Brain microvascular endothelial cell (primary cell): ENCODE results near the gene GHRH.

ENCODE experiments used
- DNase-seq: peaks from one replicate; pipeline ENCODE4 v3.0.0-alpha.2; 2020
- H3K27ac ChIP-seq: fragments of 250-450 bp; sonication (Bioruptor Pico); 2 replicates; pipeline ENCODE4 v1.5.1; 2020; ENCODE audit warnings: mild to moderate bottlenecking, moderate library complexity
- H3K27me3 ChIP-seq: fragments of 250-450 bp; sonication (Bioruptor Pico); replicated peaks from 2 replicates; pipeline ENCODE4 v1.5.1; 2020; ENCODE audit warnings: mild to moderate bottlenecking
- H3K36me3 ChIP-seq: fragments of 250-450 bp; sonication (Bioruptor Pico); replicated peaks from 2 replicates; pipeline ENCODE4 v1.5.1; 2020; ENCODE audit warnings: mild to moderate bottlenecking
- H3K4me3 ChIP-seq: 2 replicates; pipeline ENCODE4 v1.5.1; 2011; ENCODE audit warnings: low read depth, mild to moderate bottlenecking, control low read depth, low read length, moderate library complexity
- in situ Hi-C: cut with HindIII; loops from 2 replicates; pipeline ENCODE4 v1.10.0; 2017; ENCODE audit warnings: low sequenced_read_pairs, low pct_ligation_motif_present
- TF ChIP-seq, protein P1 (sequence below): IDR thresholded peaks from 2 replicates; pipeline ENCODE4 v1.5.1; 2011; ENCODE audit warnings: low read depth, mild to moderate bottlenecking, moderate library complexity, low read length, control low read depth, inconsistent platforms; ENCODE audit errors: missing control alignments

The GHRH gene

DNA sequence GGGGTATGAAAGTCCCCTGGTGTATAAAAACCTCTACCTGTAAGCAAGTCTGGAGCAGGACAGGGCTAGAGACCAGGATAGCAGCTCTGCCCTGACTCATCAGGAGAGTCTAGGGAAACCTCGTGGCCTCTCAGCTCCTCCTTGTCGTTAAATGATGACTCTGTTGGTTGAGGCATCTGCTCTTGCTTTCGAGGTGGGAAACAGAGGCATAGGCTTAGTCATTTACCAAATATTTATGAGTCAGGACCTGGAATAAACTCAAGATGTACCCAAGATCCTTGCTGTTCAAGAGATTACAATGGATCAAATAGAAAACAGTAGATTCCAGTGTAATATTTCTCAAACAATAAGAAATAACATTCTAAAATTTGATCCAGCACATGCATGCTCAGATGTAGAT, 33.4 kb upstream of the GHRH start:
- Histone ChIP-seq H3K36me3 (peaks cover 10% of the 10 kb centered on the region), H3K4me3 (no peak overlapping the region), H3K27me3 (no peaks in the 10 kb centered on the region), H3K27ac (peak overlapping the region; percentile 91)
- TF ChIP-seq, protein P1, sequence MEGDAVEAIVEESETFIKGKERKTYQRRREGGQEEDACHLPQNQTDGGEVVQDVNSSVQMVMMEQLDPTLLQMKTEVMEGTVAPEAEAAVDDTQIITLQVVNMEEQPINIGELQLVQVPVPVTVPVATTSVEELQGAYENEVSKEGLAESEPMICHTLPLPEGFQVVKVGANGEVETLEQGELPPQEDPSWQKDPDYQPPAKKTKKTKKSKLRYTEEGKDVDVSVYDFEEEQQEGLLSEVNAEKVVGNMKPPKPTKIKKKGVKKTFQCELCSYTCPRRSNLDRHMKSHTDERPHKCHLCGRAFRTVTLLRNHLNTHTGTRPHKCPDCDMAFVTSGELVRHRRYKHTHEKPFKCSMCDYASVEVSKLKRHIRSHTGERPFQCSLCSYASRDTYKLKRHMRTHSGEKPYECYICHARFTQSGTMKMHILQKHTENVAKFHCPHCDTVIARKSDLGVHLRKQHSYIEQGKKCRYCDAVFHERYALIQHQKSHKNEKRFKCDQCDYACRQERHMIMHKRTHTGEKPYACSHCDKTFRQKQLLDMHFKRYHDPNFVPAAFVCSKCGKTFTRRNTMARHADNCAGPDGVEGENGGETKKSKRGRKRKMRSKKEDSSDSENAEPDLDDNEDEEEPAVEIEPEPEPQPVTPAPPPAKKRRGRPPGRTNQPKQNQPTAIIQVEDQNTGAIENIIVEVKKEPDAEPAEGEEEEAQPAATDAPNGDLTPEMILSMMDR, result no peak
- DNase-seq, result peak; percentile 98
- in situ Hi-C loops, result no loop called here

DNA sequence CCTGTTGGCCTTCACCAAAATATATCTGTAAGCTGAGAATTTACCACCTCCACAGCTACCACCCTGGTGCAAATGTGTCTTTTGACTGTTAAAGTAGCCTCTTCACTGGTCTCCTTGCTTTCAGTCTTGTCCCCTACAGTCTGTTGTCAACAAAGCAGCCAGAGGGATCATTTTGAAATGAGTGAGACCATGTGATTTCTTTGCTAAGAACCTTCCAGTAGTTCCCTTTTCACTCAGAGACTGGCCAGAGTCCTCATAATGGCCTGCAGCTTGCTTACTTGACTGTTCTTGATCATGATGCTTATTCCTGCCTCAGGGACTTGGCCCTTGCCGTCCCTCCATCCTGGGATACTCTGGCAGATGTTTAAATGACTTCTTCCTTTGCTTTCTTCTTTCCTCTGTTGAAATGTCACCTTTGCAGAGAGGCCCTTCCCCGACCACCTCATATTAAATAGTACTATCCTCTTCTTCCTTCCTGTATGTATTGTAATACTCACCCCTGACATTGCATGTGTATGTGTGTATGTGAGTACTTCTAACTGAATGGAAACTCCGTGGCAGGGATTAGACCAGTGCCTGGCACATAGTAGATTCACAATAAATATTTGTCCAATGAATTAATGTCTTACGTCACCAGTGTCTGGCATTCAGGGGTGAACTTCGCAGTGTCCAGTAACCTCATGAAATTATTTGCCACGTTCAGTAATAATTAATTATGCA, 32.8 kb upstream of the GHRH start:
- H3K27ac ChIP-seq, result peak overlapping the region; percentile 91
- no peaks in the 10 kb centered on the region for H3K27me3 ChIP-seq
- in situ Hi-C loops, result no loop called here
- peak; percentile 73 for DNase-seq
- H3K4me3 ChIP-seq, result no peak overlapping the region
- peaks cover 10% of the 10 kb centered on the region for H3K36me3 ChIP-seq
- TF ChIP-seq, protein P1, result no peak

DNA sequence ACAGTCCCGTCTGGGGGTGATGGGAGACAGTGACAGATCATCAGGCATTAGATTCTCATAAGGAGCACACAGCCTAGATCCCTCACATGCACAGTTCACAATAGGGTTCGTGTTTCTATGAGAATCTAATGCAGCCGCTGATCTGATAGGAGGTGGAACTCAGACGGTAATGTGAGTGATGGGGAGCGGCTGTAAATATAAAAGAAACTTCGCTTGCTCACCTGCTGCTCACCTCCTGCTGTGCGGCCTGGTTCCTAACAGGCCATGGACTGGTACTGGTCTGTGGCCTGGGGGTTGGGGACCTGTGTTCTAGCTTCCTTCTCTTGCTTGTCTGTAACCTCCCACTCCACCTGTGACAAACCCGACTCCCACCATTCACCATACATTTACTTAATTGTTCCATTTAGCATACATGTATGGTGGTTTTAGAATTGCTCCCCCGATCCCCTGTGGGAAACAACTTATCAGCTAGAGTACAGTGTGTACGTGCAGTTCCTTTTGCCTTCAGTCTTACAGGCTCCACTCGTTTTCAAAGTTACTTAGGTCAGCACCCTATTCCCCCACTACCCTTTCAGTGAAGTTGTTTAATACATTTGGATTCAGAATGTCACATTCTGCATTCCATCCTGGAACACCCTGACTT, 31.8 kb upstream of the GHRH start:
- DNase-seq, result no peak
- in situ Hi-C loops, result no loop called here
- Histone ChIP-seq H3K4me3 (no peak overlapping the region), H3K36me3 (peaks cover 10% of the 10 kb centered on the region), H3K27me3 (no peaks in the 10 kb centered on the region), H3K27ac (peak overlapping the region; percentile 91)
- TF ChIP-seq, protein P1, result no peak

DNA sequence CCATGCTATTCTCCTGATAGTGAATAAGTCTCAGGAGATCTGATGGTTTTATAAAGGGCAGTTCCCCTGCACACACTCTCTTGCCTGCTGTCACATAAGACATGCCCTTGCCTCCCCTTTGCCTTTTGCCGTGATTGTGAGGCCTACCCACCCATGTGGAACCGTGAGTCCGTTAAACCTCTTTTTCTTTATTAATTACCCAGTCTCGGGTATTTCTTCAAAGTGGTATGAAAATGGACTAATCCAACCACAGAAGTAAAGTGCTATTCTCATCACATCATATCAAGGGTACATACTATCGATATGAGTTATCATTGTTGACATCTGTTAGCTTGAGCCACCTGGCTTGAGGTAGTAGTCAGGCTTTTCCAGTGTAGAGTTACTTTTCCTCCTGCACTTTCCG, 30.1 kb upstream of the GHRH start:
- peaks cover 10% of the 10 kb centered on the region for H3K36me3 ChIP-seq
- H3K27me3 ChIP-seq, result no peaks in the 10 kb centered on the region
- no peak overlapping the region for H3K4me3 ChIP-seq
- TF ChIP-seq, protein P1, result no peak
- no peak overlapping the region for H3K27ac ChIP-seq
- DNase-seq, result no peak
- in situ Hi-C loops, result no loop called here

DNA sequence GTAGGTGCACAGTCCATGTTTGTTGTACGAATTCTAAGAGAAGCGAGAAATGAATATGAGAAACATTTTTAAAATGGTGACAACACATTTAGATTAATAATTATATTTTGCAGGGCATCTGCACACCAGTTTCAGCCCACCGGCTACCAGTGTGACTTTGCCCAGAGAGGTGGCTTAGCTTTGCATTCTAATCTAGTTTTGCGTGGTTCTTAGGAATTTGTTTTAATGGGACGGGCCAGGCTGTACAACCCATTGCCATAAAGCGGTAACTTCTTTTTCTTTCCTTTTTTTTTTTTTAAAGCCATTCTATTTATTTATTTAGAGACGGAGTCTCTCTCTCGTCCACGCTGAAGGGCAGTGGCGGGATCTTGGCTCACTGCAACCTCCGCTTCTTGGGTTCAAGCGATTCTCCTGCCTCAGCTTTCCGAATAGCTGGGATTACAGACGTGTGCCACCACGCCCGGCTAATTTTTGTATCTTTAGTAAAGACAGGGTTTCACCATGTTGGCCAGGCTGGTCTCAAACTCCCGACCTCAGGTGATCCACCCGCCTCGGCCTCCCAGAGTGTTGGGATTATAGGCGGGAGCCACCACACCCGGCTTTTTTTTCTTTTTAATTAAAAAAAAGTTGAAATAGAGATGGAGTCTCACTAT, 28.7 kb upstream of the GHRH start:
- TF ChIP-seq, protein P1, result no peak
- Histone ChIP-seq H3K36me3 (peaks cover 10% of the 10 kb centered on the region), H3K27ac (peak overlapping the region; percentile 96), H3K27me3 (no peaks in the 10 kb centered on the region), H3K4me3 (peak overlapping the region; percentile 85)
- in situ Hi-C loops, result no loop called here
- no peak for DNase-seq
